H54 (cell line): Measurements from ENCODE around the gene SLC35F6.
A peak's percentile ranks its signal among the peaks of the same experiment; 100 is the strongest.
"Not testable (repeated sequence)": the region's sequence is repeated elsewhere in the genome, so short reads cannot be mapped to it uniquely, and the experiment has no call there.

Source experiments
- DNase-seq: peaks from one replicate; pipeline ENCODE4 v3.0.0; 2011; ENCODE audit warnings: low spot score, mixed read lengths; ENCODE audit not compliant: insufficient read length
- FAIRE-seq: peaks from 3 replicates; lab custom pipeline; 2011; peaks lifted over from hg19 to GRCh38; lab: Jason Lieb, UNC
- POLR2A ChIP-seq: IDR thresholded peaks from 2 replicates; pipeline ENCODE4 v1.6.1; 2011; ENCODE audit warnings: low read depth, mild to moderate bottlenecking, low read length

SLC35F6 gene

GRCh38 chr2:26757873-26758789, 6.0 kb upstream of the SLC35F6 start:
- no peak for TF ChIP-seq POLR2A
- FAIRE-seq (peak; percentile 89), DNase-seq (peak; percentile 39)

GRCh38 chr2:26758790-26759321, 5.2 kb upstream of the SLC35F6 start:
- no peak for FAIRE-seq
- TF ChIP-seq POLR2A, result no peak
- no peak for DNase-seq

GRCh38 chr2:26759845-26760244, 4.2 kb upstream of the SLC35F6 start:
- FAIRE-seq (no peak), DNase-seq (no peak)
- no peak for TF ChIP-seq POLR2A

DNA sequence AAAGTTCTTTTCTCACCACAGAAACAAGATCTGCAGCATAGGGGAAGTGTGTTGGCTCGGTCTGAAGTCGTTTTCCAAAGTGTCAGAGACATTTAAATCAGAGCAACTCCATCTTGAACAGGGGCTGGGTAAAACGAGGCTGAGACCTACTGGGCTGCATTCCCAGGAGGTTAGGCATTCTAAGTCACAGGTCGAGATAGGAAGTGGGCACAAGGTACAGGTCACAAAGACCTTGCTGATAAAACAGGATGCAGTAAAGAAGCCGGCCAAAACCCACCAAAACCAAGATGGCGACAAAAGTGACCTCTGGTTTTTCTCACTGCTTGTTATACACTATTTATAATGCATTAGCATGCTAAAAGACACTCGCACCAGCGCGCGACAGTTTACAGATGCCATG, 3.1 kb upstream of the SLC35F6 start:
- FAIRE-seq, DNase-seq: not testable (repeated sequence)

GRCh38 chr2:26763019-26763418, 1.1 kb upstream of the SLC35F6 start:
- DNase-seq (no peak), FAIRE-seq (no peak)
- TF ChIP-seq POLR2A, result no peak

- FAIRE-seq (no peak), DNase-seq (no peak)
- no peak for TF ChIP-seq POLR2A
These were observed 822 bp downstream of the SLC35F6 start for GRCh38 chr2:26764906-26765305.

DNA sequence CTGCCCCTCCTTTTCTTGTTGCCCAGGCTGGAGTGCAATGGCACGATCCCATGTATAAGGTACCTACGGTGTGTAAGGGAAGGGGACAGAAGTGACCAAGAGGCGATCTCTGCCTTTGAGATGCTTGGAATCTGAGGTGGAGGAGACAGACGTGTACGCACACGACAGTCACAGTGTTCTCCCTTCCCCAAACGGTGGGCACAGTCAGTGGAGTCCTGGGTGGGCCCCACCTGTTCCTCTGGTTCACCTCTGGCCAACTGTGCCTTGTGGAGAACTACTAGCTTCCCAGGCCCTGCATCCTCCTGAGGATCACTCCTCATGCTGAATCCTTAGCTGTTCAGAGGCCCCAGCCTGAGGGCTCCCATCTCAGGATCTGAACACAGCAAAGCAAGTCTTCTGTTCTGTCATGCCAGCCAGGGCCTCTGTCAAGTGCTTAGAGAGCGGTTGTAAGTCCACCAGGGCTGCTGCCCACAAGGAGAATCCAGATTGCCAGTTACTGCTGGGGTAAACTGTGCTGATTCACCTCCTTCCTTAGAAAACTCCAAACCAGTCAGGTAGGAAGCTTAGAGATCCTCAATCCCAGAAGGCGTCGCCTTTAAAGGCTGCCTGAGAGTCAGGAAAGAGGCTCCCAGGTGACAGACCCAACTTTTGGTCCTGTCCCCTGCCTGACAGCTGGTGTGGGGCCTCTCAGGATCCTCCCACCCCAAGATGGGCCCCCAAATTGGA, 1.6 kb downstream of the SLC35F6 start:
- TF ChIP-seq POLR2A, result no peak
- DNase-seq (no peak), FAIRE-seq (no peak)

DNA sequence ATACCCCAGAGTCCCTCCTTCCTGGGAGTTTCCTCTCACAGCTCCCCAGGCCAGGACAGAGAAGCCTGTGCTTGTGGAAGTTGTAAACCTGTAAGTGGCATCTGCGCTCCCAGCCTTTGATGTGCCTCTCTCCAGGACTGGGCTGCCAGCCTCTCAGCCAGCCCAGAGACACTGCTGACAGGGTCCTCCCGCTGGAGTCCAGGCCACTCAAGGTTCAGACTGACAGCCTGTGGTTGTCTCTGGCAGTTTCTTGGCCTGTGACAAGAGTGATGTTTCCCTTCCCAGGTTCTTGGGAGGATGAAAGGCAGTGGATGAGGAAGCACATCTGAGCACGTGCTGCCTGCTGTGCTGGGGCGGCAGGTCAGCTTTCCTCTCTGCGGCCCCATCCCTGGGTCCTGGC, 3.0 kb downstream of the SLC35F6 start:
- FAIRE-seq (no peak), DNase-seq (no peak)
- no peak for TF ChIP-seq POLR2A

DNA sequence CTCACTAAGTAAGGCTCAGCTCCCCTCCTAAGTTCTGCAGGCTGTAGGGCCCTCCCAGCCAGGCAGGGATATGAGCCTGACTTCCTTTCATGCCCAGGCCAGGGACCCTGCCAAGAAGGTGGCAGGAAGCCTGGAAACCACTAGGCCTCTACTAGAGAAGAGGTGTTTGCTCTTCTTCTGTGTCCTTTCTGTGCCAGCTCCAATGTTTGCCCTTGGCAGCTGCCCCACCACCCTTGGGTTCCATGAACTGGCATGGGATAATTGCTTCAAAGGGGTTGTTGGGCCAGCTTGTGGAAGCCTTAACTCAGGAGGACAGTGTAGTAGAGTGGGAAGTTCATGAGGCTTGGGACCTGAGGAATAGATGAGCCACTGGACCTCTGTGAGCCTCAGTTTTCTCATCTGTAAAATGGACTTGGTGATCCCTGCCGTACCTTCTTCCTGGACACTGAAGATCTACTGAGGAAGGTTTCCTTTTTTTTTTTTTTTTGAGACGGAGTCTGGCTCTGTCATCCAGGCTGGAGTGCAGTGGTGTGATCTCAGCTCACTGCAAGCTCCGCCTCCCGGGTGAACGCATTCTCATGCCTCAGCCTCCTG, 3.9 kb downstream of the SLC35F6 start:
- no peak for TF ChIP-seq POLR2A
- no peak for DNase-seq
- FAIRE-seq, result no peak

GRCh38 chr2:26768759-26769088, 4.6 kb downstream of the SLC35F6 start:
- TF ChIP-seq POLR2A, result no peak
- DNase-seq (no peak), FAIRE-seq (no peak)

DNA sequence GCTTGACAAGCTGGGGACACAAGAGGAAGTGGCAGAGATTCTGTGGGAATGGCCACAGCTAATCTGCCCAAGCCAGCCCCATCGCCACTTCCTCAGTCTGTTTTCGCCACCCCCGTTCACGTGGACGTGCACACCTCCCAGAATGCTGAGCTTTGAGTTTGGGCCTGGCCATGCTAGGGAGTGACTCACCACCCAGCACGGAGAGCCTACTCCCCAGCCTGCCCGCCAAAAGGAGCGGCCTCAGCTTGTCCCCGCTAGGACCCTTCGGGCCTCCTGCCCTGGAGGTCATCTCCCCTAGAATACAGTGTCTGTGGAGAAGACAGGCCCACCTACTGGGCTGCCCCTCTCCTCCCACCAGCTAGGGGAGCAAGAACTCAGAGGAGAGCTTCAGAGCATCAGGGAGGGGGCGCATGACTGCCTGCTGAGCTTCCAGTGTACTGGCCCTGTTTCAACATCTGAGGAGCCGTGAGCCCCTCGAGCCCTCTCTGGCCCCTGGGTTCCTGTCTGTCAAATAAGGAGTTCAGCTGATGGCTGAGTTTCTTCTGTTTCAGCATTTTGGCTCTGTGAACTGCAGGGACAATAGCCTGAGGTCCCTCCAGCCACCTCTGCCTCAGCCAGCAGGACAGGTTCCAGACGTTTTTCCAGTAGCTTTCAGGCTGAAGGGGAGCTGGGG, 5.1 kb downstream of the SLC35F6 start:
- no peak for TF ChIP-seq POLR2A
- FAIRE-seq (no peak), DNase-seq (peak; percentile 82)

DNA sequence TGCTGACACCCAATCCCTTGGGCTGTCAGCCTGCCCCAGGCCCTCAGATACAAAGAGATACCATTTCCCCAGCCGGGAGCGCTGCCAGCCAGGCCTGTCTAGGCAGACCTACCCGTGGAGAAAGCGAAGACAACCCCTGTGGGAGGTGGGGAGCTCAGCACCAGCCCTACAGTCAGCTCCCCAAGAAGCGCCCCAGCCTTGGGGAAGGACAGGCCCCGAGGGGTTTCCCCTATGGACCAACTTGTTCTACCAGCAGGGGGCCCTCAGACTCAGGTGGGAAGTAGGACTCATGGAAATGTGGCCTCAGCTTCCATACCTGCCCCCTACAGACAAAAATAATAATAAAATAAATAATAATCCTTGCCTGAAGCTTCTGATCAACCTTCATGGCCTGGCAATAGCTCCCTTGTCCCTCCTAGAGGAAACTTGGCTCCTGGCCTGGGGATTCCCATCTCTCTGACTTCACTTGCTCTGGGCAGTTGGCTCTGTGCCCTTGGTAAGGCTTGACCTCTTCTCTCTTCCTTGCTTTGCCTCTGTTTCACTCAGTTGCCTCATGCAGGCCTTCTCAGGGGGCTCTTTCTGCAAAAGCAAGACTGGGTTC, 7.0 kb downstream of the SLC35F6 start:
- TF ChIP-seq POLR2A, result no peak
- FAIRE-seq, result no peak
- no peak for DNase-seq
